ENCODE measurements around the gene TMEM147. TPM values are rescaled to one million over a fixed set of nuclear protein-coding genes. Genes with fewer than 3 reads are reported as not detected.

Gene TMEM147
- total and polyA plus RNA-seq, 2 of the 4 experiments (the other 2 are of a cell fraction): 67.6 to 108 TPM

DNA sequence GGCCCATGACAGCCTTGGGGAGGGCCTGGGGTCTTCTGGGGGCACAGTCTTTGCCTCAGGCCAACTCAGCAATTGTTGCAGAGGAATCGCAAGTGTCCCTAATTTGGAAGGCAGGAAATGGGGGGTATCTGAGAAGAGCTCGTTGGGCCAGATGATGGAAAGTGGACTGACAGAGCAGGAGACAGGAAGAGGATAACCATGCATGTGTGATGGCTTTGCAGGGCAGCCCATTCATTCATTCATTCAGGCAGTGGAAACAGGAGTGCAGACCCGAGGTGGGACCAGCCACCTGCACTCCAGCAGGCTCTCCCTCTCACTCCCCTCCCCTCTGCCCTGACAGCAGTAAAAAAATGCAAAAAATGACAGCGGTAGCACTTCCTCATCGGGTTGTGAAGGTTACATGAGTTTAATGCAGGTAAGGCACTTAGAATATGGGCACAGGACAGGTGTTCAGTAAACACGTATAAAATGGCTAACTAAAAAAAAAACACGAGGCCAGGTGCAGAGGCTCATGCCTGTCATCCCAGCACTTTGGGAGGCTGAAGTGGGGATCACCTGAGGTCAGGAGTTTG, 5.0 kb upstream of the TMEM147 start:
- in situ Hi-C loops (cut with MboI; ENCODE audit: low sequenced_read_pairs): no loop called here
- Histone ChIP-seq H3K36me3 (ENCODE audit: control insufficient read depth, insufficient read depth, low read length) (peaks cover 2% of the 10 kb centered on the region; the same call in 1 of the 2 replicates), H4K91ac (ENCODE audit: insufficient read depth, low read depth, low read length) (no peak overlapping the region), H3K9ac (ENCODE audit: low read depth, low read length) (no peak overlapping the region), H2AK5ac (ENCODE audit: low read depth, low read length) (no peak overlapping the region), H3K27me3 (ENCODE audit: control insufficient read depth, insufficient read depth, low read length) (no peaks in the 10 kb centered on the region), H2BK120ac (ENCODE audit: low read depth, low read length) (no peak overlapping the region), H4K20me1 (ENCODE audit: insufficient read depth, low read length) (no peaks in the 10 kb centered on the region), H2BK20ac (ENCODE audit: low read depth, low read length) (no peak overlapping the region), H3K27ac (ENCODE audit: insufficient read depth, low read length) (no peak overlapping the region), H4K5ac (ENCODE audit: low read depth, low read length) (no peak overlapping the region), H2AK9ac (replicated peaks; ENCODE audit: low read depth, low read length, poor library complexity) (no peak overlapping the region), H3K79me1 (ENCODE audit: low read depth in 1 of 2, low read length in 2 of 2) (peaks cover 15 to 25% of the 10 kb centered on the region in 2 experiments), H3K4ac (ENCODE audit: low read depth, low read length) (no peak overlapping the region), H3K56ac (ENCODE audit: extremely low read depth, insufficient read depth, low read length) (no peak overlapping the region), H3K9me1 (ENCODE audit: insufficient read depth, low read length) (peaks cover 9% of the 10 kb centered on the region; the same call in 1 of the 2 replicates), H3K14ac (replicated peaks; ENCODE audit: low read depth, low read length) (no peak overlapping the region), H3K23ac (ENCODE audit: low read depth, low read length) (no peak overlapping the region), H3K4me3 (ENCODE audit: insufficient read depth, low read depth, low read length) (no peak overlapping the region), H3K9me3 (ENCODE audit: control insufficient read depth, insufficient read depth, low read length) (no peaks in the 10 kb centered on the region), H3K4me2 (ENCODE audit: low read depth, low read length) (no peak overlapping the region), H2BK15ac (ENCODE audit: low read depth, low read length) (no peak overlapping the region), H3K4me1 (ENCODE audit: control insufficient read depth, insufficient read depth, low read length) (peaks cover 5% of the 10 kb centered on the region), H2AFZ (replicated peaks; ENCODE audit: low read length, poor library complexity) (no peak overlapping the region), H4K8ac (ENCODE audit: low read depth in 2 of 2, low read length in 2 of 2) (no peak overlapping the region), H2BK5ac (ENCODE audit: low read depth, low read length, poor library complexity, severe bottlenecking) (no peak overlapping the region), H3K18ac (ENCODE audit: low read depth, low read length) (no peak overlapping the region)
- 93% methylated on average over 3 of the region's 7 CpGs; no CpG with 5 or more reads in 1 of the 2 experiments for WGBS, 2 experiments (ENCODE audit: extremely low coverage in 2 of 2, insufficient read length in 1 of 2)
- CTCF ChIA-PET: no interaction called here
- dilution Hi-C loops (cut with HindIII; ENCODE audit: low sequenced_read_pairs, unreplicated experiment): no loop called here
- no TSS peak for BruUV-seq (replicated peaks)
- ATAC-seq (ENCODE audit: low read depth): no peak
- POLR2A ChIA-PET (ENCODE audit: unreplicated experiment): no interaction called here
- intact Hi-C loops (cut with micrococcal nuclease): no loop called here
- TF ChIP-seq CHD1 (IDR thresholded peaks at IDR 0.05; ENCODE audit: low read depth, low read length): no peak
- TF ChIP-seq MAZ (IDR thresholded peaks at IDR 0.05; ENCODE audit: borderline replicate concordance, low read depth, low read length): no peak
- no peak for TF ChIP-seq SMC3 (IDR thresholded peaks at IDR 0.05; ENCODE audit: low read depth, low read length)
- TF ChIP-seq, protein P1, sequence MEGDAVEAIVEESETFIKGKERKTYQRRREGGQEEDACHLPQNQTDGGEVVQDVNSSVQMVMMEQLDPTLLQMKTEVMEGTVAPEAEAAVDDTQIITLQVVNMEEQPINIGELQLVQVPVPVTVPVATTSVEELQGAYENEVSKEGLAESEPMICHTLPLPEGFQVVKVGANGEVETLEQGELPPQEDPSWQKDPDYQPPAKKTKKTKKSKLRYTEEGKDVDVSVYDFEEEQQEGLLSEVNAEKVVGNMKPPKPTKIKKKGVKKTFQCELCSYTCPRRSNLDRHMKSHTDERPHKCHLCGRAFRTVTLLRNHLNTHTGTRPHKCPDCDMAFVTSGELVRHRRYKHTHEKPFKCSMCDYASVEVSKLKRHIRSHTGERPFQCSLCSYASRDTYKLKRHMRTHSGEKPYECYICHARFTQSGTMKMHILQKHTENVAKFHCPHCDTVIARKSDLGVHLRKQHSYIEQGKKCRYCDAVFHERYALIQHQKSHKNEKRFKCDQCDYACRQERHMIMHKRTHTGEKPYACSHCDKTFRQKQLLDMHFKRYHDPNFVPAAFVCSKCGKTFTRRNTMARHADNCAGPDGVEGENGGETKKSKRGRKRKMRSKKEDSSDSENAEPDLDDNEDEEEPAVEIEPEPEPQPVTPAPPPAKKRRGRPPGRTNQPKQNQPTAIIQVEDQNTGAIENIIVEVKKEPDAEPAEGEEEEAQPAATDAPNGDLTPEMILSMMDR (conservative IDR thresholded peaks at IDR 0.05; ENCODE audit: low read depth, low read length): no peak
- no peak for TF ChIP-seq RAD21 (IDR thresholded peaks at IDR 0.05; ENCODE audit: low read length)
- no peak for TF ChIP-seq FOS (IDR thresholded peaks at IDR 0.05; ENCODE audit: low read depth, low read length)
- TF ChIP-seq USF2 (IDR thresholded peaks at IDR 0.05; ENCODE audit: low read depth, low read length): no peak
- TF ChIP-seq RCOR1 (IDR thresholded peaks at IDR 0.05; ENCODE audit: insufficient replicate concordance, low read length): no peak
- no peak for TF ChIP-seq ELK1 (IDR thresholded peaks at IDR 0.05; ENCODE audit: borderline replicate concordance, low read depth, low read length)
- TF ChIP-seq NFE2L2 (IDR thresholded peaks at IDR 0.05; ENCODE audit: low read depth, low read length): no peak
- no peak for TF ChIP-seq MXI1 (IDR thresholded peaks at IDR 0.05; ENCODE audit: borderline replicate concordance, low read depth, low read length)
- DNase-seq: no peak
